Right lobe of liver (tissue), 4 donors: ENCODE measurements around the gene ARNT2.

Source experiments
- CTCF ChIP-seq, 4 donors: fragments of 200-600 bp in 3 of 4; fragments of 450-650 bp in 1 of 4; IDR thresholded peaks; one replicate each; pipeline versions ENCODE4 v1.5.1 to v1.8.0; 2016 to 2022; ENCODE audit warnings: antibody characterized with exemption in 4 of 4, mild to moderate bottlenecking in 2 of 4
- POLR2A ChIP-seq: fragments of 450-650 bp; IDR thresholded peaks from one replicate; pipeline ENCODE4 v1.6.1; 2017; ENCODE audit warnings: antibody characterized with exemption, mild to moderate bottlenecking
- donor health status: DM: no; HTN: no; CAD: no.
- donor health status: DM: no; HTN: no; CAD: no.
- donor health status: DM: no; HTN: yes; CAD: no.

GRCh38 chr15:80371924-80372323 is 32.3 kb upstream of the ARNT2 start:
- TF ChIP-seq POLR2A (no peak), CTCF (IDR thresholded peaks at IDR 0.05) (no peak)
